Testis (tissue), 2 donors: Measurements from ENCODE around the gene TAAR6.

Experiments
- POLR2A ChIP-seq: fragments of 450-650 bp; IDR thresholded peaks from one replicate; pipeline ENCODE4 v1.6.1; 2017; ENCODE audit warnings: antibody characterized with exemption, mild to moderate bottlenecking, moderate library complexity
- TF ChIP-seq, protein P1 (sequence below), 3 experiments: fragments of 450-650 bp in 2 of 3; fragments of 200-600 bp in 1 of 3; sonication (generic) in 1 of 3; IDR thresholded peaks; one replicate each; pipeline ENCODE4 v1.5.1; 2016 to 2019; ENCODE audit warnings: antibody characterized with exemption in 3 of 3, mild to moderate bottlenecking in 2 of 3, moderate library complexity in 1 of 3

DNA sequence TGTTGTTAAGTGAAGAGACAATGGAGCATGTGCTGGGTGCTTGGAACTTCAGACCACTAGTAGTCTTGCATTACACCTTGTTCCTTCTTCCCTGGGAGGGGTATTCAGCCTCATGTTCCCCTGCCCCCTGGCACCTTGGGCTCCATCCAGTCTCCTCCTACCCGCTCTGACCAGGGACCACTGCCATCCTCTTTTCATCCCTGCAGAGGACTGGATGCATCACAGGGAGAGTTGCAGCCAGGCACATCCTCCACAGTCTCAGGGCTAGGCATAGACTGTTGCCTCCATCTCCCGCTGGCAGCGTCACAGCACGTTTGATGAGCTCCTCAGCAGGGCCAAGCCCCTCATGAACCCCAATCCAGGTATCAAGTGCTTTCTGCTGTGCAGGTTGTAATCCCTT lies 18.9 kb upstream of the TAAR6 start:
- TF ChIP-seq, protein P1, sequence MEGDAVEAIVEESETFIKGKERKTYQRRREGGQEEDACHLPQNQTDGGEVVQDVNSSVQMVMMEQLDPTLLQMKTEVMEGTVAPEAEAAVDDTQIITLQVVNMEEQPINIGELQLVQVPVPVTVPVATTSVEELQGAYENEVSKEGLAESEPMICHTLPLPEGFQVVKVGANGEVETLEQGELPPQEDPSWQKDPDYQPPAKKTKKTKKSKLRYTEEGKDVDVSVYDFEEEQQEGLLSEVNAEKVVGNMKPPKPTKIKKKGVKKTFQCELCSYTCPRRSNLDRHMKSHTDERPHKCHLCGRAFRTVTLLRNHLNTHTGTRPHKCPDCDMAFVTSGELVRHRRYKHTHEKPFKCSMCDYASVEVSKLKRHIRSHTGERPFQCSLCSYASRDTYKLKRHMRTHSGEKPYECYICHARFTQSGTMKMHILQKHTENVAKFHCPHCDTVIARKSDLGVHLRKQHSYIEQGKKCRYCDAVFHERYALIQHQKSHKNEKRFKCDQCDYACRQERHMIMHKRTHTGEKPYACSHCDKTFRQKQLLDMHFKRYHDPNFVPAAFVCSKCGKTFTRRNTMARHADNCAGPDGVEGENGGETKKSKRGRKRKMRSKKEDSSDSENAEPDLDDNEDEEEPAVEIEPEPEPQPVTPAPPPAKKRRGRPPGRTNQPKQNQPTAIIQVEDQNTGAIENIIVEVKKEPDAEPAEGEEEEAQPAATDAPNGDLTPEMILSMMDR (IDR thresholded peaks at IDR 0.05) = no peak
- no peak for TF ChIP-seq POLR2A
